OCI-LY1 (cell line): ENCODE measurements around the gene RABIF.

ENCODE experiments used
- EZH2 ChIP-seq: fragments of 200-600 bp; sonication (generic), shearing (Covaris generic); IDR thresholded peaks from 2 replicates; pipeline ENCODE4 v1.8.0; 2017; ENCODE audit warnings: borderline replicate concordance, mixed run types, mild to moderate bottlenecking, antibody characterized with exemption, low read length, moderate library complexity, mixed read lengths
- TF ChIP-seq, protein P1 (sequence below): fragments of 200-600 bp; sonication (generic), shearing (Covaris generic); IDR thresholded peaks from 2 replicates; pipeline ENCODE4 v1.5.1; 2017; ENCODE audit warnings: mild to moderate bottlenecking, antibody characterized with exemption, low read length, moderate library complexity, mixed read lengths

GRCh38 chr1:202879128-202879527, 9.8 kb downstream of the RABIF start:
- TF ChIP-seq, protein P1, sequence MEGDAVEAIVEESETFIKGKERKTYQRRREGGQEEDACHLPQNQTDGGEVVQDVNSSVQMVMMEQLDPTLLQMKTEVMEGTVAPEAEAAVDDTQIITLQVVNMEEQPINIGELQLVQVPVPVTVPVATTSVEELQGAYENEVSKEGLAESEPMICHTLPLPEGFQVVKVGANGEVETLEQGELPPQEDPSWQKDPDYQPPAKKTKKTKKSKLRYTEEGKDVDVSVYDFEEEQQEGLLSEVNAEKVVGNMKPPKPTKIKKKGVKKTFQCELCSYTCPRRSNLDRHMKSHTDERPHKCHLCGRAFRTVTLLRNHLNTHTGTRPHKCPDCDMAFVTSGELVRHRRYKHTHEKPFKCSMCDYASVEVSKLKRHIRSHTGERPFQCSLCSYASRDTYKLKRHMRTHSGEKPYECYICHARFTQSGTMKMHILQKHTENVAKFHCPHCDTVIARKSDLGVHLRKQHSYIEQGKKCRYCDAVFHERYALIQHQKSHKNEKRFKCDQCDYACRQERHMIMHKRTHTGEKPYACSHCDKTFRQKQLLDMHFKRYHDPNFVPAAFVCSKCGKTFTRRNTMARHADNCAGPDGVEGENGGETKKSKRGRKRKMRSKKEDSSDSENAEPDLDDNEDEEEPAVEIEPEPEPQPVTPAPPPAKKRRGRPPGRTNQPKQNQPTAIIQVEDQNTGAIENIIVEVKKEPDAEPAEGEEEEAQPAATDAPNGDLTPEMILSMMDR, result no peak
- TF ChIP-seq EZH2, result no peak
